GM12891 (cell line): ENCODE data around the gene C17orf67.
A peak's percentile ranks its signal among the peaks of the same experiment; 100 is the strongest.

Experiments used
- DNase-seq: peaks from one replicate; pipeline ENCODE4 v3.0.0; 2011; ENCODE audit warnings: low spot score; ENCODE audit not compliant: insufficient read length
- FAIRE-seq: peaks from 2 replicates; lab custom pipeline; 2011; peaks lifted over from hg19 to GRCh38; lab: Jason Lieb, UNC
- PAX5 ChIP-seq: IDR thresholded peaks from 2 replicates; pipeline ENCODE4 v1.6.1; 2011; ENCODE audit warnings: low read length, moderate library complexity, mild to moderate bottlenecking; ENCODE audit not compliant: insufficient read depth, severe bottlenecking
- POLR2A ChIP-seq: IDR thresholded peaks from 2 replicates; pipeline ENCODE4 v1.6.1; 2011; ENCODE audit warnings: low read depth, low read length, control low read depth
- POLR2AphosphoS5 ChIP-seq: IDR thresholded peaks from 2 replicates; pipeline ENCODE4 v1.6.1; 2011; ENCODE audit warnings: low read depth, low read length, control low read depth
- POU2F2 ChIP-seq: IDR thresholded peaks from 2 replicates; pipeline ENCODE4 v1.6.1; 2011; ENCODE audit warnings: low read depth, mild to moderate bottlenecking, control low read depth, low read length, moderate library complexity
- SPI1 ChIP-seq: IDR thresholded peaks from 2 replicates; pipeline ENCODE4 v1.6.1; 2011; ENCODE audit warnings: low read depth, low read length, control low read depth
- TAF1 ChIP-seq: IDR thresholded peaks from 2 replicates; pipeline ENCODE4 v1.6.1; 2011; ENCODE audit warnings: low read depth, low read length, control low read depth

The C17orf67 gene

DNA sequence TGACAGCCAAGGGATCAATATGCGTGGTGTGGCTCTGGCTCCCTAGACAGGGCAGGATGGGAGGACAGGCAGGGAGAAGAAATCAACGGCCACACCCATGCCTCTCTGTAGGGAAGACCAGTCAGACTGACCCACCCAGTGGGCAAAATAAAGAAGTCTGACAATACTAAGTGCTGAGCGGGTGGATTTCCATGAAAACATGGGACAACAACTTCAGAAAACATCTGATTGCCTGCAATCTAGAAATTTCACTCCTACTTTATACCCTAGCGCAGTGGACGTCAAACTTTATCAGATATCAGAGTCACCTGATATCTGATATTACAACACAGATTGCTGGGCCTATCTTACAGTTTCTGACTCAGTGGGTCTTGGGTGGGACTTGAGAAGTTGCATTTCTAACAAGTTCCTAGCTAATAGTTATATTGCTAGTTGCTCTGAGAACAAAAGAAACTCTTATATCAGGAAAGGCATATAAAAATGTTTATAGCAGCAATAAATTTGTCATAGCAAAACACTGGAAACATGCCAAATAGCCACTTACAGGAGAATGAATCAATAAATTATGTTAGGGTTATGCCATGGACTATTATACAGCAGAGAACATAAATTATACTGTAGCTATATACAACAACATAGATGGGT, 38.4 kb downstream of the C17orf67 start:
- no peak for TF ChIP-seq POLR2A
- no peak for TF ChIP-seq POU2F2
- TF ChIP-seq PAX5 = no peak
- no peak for TF ChIP-seq POLR2AphosphoS5
- TF ChIP-seq TAF1 = no peak
- TF ChIP-seq SPI1 = no peak
- no peak for DNase-seq
- FAIRE-seq = no peak

DNA sequence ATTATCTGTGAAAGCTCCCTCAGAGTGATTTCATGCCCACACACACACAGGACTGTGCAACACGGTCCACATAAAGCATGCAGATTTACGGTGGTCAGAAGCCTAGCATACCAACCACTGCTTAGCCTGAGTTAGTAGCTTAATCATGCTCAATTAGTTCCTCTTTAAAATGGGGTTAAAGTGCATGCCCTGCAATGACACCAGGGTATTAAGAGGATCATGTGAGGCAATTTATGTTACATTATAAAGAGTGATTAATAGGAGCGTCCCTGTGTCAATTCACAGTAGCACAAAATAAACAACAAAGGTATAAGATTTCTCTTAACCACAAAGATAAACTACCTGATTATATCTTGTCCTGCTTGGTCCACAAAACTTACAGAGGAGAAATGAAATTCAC, 39.8 kb downstream of the C17orf67 start:
- FAIRE-seq (no peak), DNase-seq (no peak)
- TF ChIP-seq TAF1 = no peak

DNA sequence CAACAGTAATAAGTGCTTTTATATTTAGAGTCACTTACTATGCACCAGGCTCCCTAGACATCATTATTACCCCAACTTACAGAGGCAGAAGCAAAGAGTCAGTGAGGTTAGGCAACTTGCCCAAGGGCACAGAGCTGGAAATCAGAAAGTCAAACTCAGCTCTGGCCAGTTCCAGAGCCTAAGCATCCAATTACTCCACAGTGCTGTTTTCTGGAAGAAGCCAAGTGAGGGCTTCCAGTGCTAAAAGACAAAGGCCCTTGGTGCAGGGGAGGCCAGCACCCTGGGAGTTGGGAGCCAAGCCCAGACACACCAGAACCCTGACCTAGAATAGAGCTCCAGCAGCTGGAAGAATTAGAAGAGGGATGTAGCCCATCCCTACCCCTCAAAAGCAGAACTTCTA, 40.2 kb downstream of the C17orf67 start:
- no peak for TF ChIP-seq POLR2AphosphoS5
- TF ChIP-seq POU2F2 = no peak
- TF ChIP-seq TAF1 = no peak
- TF ChIP-seq SPI1 = no peak
- TF ChIP-seq PAX5 = no peak
- DNase-seq = no peak
- FAIRE-seq = no peak

DNA sequence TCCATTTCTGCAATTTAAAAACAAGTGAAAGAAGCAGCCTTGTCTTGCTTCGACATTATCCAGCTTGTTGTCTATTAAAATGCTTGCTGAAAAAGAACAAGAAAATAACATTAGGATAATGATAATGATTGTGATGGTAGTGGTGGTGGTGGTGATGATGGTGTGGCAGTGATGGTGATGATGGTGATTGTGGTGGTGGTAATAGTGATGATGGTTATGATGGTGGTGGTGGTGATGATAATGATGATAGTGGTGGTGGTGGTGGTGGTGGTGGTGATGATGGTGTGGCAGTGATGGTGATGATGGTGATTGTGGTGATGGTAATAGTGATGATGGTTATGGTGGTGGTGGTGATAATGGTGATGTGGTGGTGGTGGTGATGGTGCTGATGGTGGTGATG, 41.5 kb downstream of the C17orf67 start:
- FAIRE-seq (no peak), DNase-seq (no peak)
- TF ChIP-seq POU2F2 (no peak), TAF1 (no peak), POLR2A (no peak), PAX5 (no peak), POLR2AphosphoS5 (no peak), SPI1 (no peak)

DNA sequence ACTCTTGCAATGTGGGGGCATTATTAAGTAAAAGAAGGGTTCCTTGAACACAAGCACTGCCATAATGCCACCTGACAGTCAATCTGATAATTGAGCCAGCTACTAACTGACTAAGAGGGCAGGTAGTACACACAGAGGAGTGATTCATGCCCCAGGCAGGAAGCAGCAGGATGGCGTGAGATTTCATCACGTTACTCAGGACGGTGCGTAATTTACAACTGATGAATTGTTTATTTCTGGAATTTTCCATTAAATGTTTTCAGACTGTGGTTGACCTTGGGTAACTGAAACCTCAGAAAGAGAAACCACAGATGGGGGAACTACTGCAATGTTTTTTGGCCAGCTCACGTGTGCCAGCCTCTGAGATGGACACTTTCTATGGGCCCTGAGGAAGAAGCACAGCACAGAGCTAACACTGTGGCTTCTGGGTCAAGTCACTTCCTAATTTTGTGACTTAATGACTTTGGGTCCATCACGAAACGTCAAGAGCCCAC, 46.7 kb downstream of the C17orf67 start:
- no peak for TF ChIP-seq POLR2AphosphoS5
- peak; percentile 55; the same call in 1 of the 2 replicates for TF ChIP-seq SPI1
- FAIRE-seq (peak; percentile 62), DNase-seq (no peak)

DNA sequence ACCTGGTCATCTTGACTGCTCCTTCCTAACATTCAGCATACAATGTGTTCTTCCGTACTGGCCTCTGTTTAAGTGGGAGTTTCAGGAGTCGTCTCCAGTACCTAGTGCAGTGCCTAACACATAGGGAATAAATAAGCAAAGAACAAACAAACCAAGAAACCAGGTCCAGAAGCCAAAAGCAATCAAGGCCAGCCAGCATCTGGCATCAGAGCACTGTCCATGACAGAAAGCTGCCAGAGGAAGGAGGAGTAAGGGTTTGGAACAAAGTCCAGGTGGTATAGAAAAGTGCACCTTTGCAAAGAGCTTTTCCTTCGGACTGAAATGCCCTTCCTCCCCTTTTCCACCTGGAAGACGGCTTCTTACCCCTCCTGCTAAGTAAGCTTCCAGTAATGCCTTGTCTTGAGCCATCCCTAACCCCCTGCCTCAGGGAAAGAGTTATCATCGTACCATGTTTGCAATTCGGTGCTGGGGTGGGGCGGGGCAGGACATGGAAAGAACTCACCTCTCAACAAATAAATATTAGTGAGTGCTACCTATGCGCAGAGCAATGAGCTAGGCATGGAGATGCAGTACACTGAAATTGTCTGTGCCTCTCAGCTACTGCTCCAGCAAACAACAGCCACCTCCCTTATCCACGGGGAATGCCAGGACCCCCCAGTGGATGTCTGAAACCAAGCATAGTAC, 47.6 kb downstream of the C17orf67 start:
- no peak for DNase-seq
- TF ChIP-seq POU2F2 (no peak), PAX5 (no peak), POLR2AphosphoS5 (no peak), POLR2A (no peak), SPI1 (no peak), TAF1 (no peak)
- FAIRE-seq = peak; percentile 26

DNA sequence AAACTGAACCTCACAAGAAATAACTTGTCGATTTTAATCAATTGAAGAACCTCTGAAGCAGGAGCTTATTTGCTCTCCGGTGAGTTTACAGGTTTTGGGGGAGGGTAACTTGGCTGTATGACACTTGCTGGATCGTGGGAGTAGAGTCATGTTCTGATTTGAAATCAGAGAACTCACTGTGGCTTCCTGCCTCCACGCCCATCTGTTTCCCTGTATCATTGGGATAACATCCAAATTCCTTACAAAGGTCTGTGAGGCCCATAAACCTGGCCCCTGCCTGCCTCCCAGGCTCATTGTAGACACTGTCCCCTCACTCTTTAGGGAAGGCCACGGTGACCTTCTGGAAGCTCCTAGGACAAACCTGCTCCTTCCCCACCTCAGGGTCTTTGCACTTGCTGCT, 48.3 kb downstream of the C17orf67 start:
- FAIRE-seq (no peak), DNase-seq (no peak)
- no peak for TF ChIP-seq POU2F2
- no peak for TF ChIP-seq POLR2AphosphoS5
- no peak for TF ChIP-seq TAF1
- TF ChIP-seq PAX5 = no peak

DNA sequence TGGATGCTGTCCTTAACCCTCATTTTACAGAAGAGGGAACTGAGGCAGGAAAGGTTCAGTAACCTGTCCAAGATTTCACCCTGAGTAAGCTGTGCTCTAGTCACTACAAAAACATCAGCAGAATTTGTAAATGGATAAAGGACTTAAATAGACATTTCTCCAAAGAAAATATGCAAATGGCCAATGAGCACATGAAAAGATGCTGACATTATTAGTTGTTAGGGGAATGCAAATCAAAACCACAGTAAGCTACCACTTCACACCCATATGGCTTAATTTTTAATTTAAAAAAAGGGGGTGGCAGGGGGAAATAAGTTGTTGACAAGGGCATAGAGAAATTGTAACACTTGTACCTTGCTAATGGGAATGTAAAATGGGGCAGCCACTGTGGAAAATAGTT, 51.4 kb downstream of the C17orf67 start:
- DNase-seq (no peak), FAIRE-seq (no peak)
- no peak for TF ChIP-seq TAF1
- no peak for TF ChIP-seq PAX5
- TF ChIP-seq POLR2AphosphoS5 = no peak
- no peak for TF ChIP-seq POU2F2
- no peak for TF ChIP-seq POLR2A
- TF ChIP-seq SPI1 = no peak

DNA sequence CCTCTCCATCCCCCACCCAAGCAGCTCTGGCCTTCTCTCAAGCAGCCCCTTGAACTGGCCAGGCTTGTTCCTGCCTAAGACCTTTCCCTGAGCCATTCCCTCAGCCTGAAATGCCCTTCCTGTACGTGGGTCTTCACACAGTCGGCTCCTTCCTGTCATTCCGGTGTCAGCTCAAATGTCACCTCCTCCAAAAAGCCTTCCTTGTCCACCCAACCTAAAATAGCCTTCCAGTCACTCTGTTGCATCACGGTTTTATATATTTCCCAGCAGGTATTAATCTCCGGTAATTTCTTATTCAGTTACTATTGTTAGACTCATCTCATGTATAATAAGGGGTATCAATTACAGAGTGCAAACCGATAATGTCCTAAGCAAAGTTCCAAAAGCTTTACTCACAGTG, 51.8 kb downstream of the C17orf67 start:
- no peak for FAIRE-seq
- DNase-seq = no peak
- TF ChIP-seq POLR2AphosphoS5 (no peak), PAX5 (no peak), POLR2A (no peak), TAF1 (no peak), SPI1 (no peak), POU2F2 (no peak)
